Measurements from ENCODE around the gene CLCNKA. TPM values are rescaled to one million over a fixed set of nuclear protein-coding genes. Genes with fewer than 3 reads are reported as not detected.
"Not testable (repeated sequence)": the region's sequence is repeated elsewhere in the genome, so short reads cannot be mapped to it uniquely, and the experiment has no call there.

Gene CLCNKA
- total RNA-seq, 6 experiments from 2014 or later, result 0.43 to 0.47 TPM; not detected in 4

DNA sequence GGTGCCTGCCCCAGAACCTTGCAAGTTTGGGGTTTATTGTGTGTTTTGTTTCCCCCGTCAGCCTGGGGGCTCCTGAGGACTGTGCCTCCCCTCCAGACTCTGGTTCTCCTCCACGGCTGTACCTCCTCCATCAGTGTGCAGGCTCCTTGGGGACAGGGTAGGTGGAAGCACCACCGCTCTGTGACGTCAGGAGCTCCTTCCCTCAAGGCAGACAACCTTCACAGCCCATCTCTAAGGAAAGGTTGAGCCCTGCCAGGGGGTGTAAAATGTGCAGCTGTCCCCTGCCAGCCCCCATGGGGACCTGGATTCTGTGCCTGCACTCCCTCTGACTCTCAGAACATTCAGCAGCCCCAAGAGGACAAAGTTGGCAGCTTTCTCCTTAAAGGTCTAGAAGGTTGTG, 3.5 kb upstream of the CLCNKA start:
- H3K36me3 ChIP-seq, result no peaks in the 10 kb centered on the region
- peak overlapping the region in 2 of 3 donors; percentile 40 to 47 for H3K27ac ChIP-seq
- no peak overlapping the region for H3K4me3 ChIP-seq
- DNase-seq, result no peak
- no peaks in the 10 kb centered on the region for H3K9me3 ChIP-seq
- ATAC-seq, result no peak
- H3K27me3 ChIP-seq, result no peaks in the 10 kb centered on the region
- 0% methylated on average over 1 of the region's 4 CpGs for WGBS (ENCODE audit: insufficient coverage, low coverage, low lambda C conversion rate, missing lambda C conversion rate)
- intact Hi-C loops (cut with DNase I), result no loop called here
- TF ChIP-seq, protein P1, sequence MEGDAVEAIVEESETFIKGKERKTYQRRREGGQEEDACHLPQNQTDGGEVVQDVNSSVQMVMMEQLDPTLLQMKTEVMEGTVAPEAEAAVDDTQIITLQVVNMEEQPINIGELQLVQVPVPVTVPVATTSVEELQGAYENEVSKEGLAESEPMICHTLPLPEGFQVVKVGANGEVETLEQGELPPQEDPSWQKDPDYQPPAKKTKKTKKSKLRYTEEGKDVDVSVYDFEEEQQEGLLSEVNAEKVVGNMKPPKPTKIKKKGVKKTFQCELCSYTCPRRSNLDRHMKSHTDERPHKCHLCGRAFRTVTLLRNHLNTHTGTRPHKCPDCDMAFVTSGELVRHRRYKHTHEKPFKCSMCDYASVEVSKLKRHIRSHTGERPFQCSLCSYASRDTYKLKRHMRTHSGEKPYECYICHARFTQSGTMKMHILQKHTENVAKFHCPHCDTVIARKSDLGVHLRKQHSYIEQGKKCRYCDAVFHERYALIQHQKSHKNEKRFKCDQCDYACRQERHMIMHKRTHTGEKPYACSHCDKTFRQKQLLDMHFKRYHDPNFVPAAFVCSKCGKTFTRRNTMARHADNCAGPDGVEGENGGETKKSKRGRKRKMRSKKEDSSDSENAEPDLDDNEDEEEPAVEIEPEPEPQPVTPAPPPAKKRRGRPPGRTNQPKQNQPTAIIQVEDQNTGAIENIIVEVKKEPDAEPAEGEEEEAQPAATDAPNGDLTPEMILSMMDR (IDR thresholded peaks at IDR 0.05), result no peak
- TF ChIP-seq POLR2A (IDR thresholded peaks at IDR 0.05), result no peak
- H3K4me1 ChIP-seq, result peaks cover 0 to 6% (median 0%) of the 10 kb centered on the region in 4 donors

DNA sequence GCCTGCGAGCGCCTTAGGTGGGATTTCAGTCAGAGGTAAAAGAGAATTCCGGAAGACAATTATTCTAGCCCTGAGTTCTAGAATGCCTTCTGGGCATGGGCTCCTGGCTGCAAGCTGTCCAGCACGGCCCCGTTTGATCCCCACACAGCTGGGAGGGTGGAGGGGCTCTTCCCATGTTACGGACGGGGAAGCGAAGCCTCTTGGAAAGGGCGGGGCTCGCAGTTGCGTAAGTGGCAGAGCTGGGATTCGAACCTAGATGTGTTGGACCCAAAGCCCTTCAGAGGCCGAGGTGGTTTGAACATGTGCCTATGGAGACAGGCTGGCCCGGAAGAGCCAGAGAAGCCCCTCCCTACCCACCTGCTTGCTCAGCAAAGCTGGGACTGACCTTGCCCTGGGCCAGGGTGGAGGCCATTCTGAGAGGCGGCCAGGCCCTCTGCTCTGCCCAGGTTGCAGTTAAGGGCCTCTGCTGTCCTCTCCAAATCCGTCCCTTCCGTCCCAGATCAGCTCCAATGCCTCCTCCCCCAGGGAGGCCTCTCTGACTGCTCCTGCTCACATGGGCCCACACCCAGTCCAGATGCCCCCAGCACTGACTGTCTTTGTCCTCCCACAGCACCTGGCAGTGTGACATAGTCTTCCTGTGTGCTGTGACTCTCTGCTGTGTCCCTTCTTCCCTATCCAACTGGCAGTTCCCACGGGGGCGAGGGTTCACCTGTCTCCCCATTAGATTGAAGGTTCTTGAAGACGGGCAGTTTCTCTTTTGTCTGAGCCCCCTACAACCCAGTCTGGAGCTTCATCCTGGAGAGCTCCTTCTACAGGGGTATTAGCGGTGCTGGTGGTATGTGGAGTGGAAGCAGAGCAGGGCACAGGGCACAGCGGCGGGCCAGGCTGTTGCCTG, 2.8 kb upstream of the CLCNKA start:
- H3K36me3 ChIP-seq, result no peaks in the 10 kb centered on the region
- H3K4me1 ChIP-seq, result peaks cover 0 to 12% (median 3%) of the 10 kb centered on the region in 4 donors
- H3K9me3 ChIP-seq, result no peaks in the 10 kb centered on the region
- peak overlapping the region in 2 of 3 donors; percentile 40 to 47 for H3K27ac ChIP-seq
- 78% methylated on average over 10 of the region's 23 CpGs for whole genome bisulfite sequencing (ENCODE audit: insufficient coverage, low coverage, low lambda C conversion rate, missing lambda C conversion rate)
- TF ChIP-seq, protein P1 (IDR thresholded peaks at IDR 0.05), result no peak
- TF ChIP-seq POLR2A (IDR thresholded peaks at IDR 0.05), result no peak
- intact Hi-C loops (cut with DNase I), result no loop called here
- no peaks in the 10 kb centered on the region for H3K27me3 ChIP-seq
- DNase-seq (no peak), ATAC-seq (no peak)
- H3K4me3 ChIP-seq, result no peak overlapping the region

DNA sequence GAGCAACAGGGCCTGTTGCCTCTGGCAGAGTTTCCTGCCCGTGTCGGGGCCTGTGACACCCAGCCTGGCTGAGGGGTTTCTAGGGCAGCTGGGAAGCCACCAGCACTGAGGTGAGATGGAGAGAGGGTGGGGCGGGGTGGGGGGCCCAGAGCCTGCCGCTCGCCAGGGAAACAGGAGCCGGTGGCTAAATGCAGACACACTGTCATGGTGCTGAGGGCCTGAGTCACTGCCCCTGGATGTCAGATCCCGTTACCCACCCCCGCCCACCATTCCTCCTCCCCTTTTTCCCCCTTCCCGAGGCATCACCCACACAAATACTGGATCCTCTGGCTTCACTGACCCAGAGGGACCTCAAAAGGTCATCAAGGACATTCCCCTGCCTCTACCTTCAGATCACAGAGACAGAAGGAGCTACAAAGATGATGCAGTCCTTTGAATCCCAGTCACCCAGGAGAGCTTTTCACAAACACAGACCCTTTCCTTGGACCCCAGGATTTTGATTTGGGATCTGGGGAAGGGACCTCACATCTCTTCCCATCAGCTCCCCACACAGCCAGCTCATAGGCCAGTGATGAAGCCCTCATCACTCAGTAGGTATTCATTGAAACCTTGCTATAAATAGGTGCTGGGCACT, 2.1 kb upstream of the CLCNKA start:
- ATAC-seq, result no peak
- Histone ChIP-seq H3K9me3 (no peaks in the 10 kb centered on the region), H3K4me1 (peaks cover 0 to 12% (median 4%) of the 10 kb centered on the region in 4 donors), H3K27ac (peak overlapping the region in 1 of 3 donors; percentile 47), H3K27me3 (no peaks in the 10 kb centered on the region), H3K4me3 (no peak overlapping the region), H3K36me3 (no peaks in the 10 kb centered on the region)
- intact Hi-C loops (cut with DNase I), result no loop called here
- WGBS (ENCODE audit: insufficient coverage, low coverage, low lambda C conversion rate, missing lambda C conversion rate), result 17% methylated on average over 1 of the region's 9 CpGs
- no peak for DNase-seq
- TF ChIP-seq POLR2A (IDR thresholded peaks at IDR 0.05), result no peak
- TF ChIP-seq, protein P1 (IDR thresholded peaks at IDR 0.05), result no peak

DNA sequence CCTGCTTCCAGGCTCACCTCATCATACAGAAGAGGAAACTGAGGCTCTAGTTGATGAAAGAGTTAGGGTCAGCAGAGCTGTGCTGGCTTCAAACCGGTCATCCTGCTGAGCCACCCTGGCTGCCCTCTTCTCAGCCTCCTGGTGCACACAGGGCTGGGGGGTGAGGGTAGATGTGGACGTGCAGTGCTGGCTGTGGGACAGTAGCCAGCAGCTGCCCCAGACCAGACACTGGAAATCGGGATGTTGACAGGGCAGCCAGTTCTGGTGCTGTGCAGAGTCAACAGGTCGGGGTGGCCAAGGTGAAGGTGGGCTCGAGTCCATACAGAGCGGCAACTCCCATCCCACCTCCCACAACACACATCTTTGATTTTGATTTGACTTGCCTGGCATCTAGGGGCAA, 1.5 kb upstream of the CLCNKA start:
- Histone ChIP-seq H3K9me3 (no peaks in the 10 kb centered on the region), H3K36me3 (no peaks in the 10 kb centered on the region), H3K27me3 (no peaks in the 10 kb centered on the region), H3K4me3 (no peak overlapping the region), H3K4me1 (peaks cover 0 to 12% (median 4%) of the 10 kb centered on the region in 4 donors), H3K27ac (no peak overlapping the region)
- DNase-seq, result no peak
- WGBS (ENCODE audit: insufficient coverage, low coverage, low lambda C conversion rate, missing lambda C conversion rate), result 0% methylated on average over 1 of the region's 6 CpGs
- intact Hi-C loops (cut with DNase I), result no loop called here
- TF ChIP-seq, protein P1 (IDR thresholded peaks at IDR 0.05), result no peak
- TF ChIP-seq POLR2A (IDR thresholded peaks at IDR 0.05), result no peak
- no peak for ATAC-seq

DNA sequence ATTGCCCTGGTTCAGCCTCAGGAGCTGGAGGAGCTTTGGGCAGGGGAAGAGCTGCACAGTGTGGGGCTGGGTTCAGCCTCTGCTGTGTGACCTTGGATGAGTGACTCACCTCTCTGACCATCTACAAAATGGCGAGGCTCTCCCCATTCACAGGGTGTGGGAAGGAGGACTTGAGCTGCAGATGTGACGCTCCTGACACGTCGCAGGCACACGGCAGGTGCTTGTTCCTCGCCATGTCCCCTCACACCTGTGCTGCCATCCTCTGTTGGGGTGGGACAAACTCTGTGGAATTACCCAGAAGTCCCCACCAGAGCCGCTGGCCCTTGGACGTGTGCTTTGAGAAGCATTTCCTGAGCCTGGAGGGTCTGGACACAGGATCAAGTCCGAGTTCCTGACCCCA, 958 bp upstream of the CLCNKA start:
- no CpG with 5 or more reads among the region's 9 CpGs for WGBS (ENCODE audit: insufficient coverage, low coverage, low lambda C conversion rate, missing lambda C conversion rate)
- H3K9me3 ChIP-seq; intact Hi-C loops (cut with DNase I); H3K27ac ChIP-seq; DNase-seq; H3K36me3 ChIP-seq; H3K4me3 ChIP-seq; ATAC-seq; H3K27me3 ChIP-seq: not testable (repeated sequence)
- peaks cover 0 to 12% (median 4%) of the 10 kb centered on the region in 4 donors for H3K4me1 ChIP-seq

Data from right lobe of liver (tissue), 6 donors.